IMR-90 (cell line): ENCODE results near the gene ATP10B. TPM values are rescaled to one million over a fixed set of nuclear protein-coding genes. Genes with fewer than 3 reads are reported as not detected.

ENCODE experiments used
- ATAC-seq: fragments of 200-7000 bp; cut with Tn5 transposase; 2 replicates; pipeline ENCODE4 v1.9.1; 2020; ENCODE audit warnings: low read depth, mild to moderate bottlenecking, moderate library complexity
- BruUV-seq: library from RNA; stranded (reverse); fragments of 400-500 nt; replicated peaks from 2 replicates; lab custom pipeline; 2021; lab: Mats Ljungman, UMichigan
- CTCF ChIA-PET: fragments of 300-600 bp; formaldehyde crosslinking; extraction: SDS; loops from one replicate; lab custom pipeline; 2021; ENCODE audit warnings: antibody characterized with exemption; lab: Yijun Ruan, JAX
- POLR2A ChIA-PET: fragments of 300-600 bp; sonication (Branson Sonifier 250); formaldehyde crosslinking; loops from one replicate; lab custom pipeline; 2022; ENCODE audit warnings: antibody characterized with exemption; ENCODE audit not compliant: unreplicated experiment; lab: Charles Lee
- DNase-seq: peaks from one replicate; pipeline ENCODE4 v3.0.0; 2013
- H2AFZ ChIP-seq: replicated peaks from 2 replicates; pipeline ENCODE3; 2013; ENCODE audit warnings: low read length, mild to moderate bottlenecking; ENCODE audit not compliant: poor library complexity
- H2AK5ac ChIP-seq: 2 replicates; pipeline ENCODE4 v1.6.1; 2013; ENCODE audit warnings: low read depth, low read length, inconsistent platforms
- H2AK9ac ChIP-seq: replicated peaks from 2 replicates; pipeline ENCODE3; 2013; ENCODE audit warnings: mild to moderate bottlenecking, low read depth, low read length, moderate library complexity; ENCODE audit not compliant: poor library complexity
- H2BK120ac ChIP-seq: 2 replicates; pipeline ENCODE4 v1.6.1; 2013; ENCODE audit warnings: low read depth, low read length, inconsistent platforms
- H2BK15ac ChIP-seq: 3 replicates; pipeline ENCODE4 v1.6.1; 2013; ENCODE audit warnings: low read depth, low read length, inconsistent platforms
- H2BK20ac ChIP-seq: 2 replicates; pipeline ENCODE4 v1.6.1; 2013; ENCODE audit warnings: low read depth, mild to moderate bottlenecking, inconsistent platforms, low read length, moderate library complexity
- H2BK5ac ChIP-seq: 2 replicates; pipeline ENCODE4 v1.6.1; 2013; ENCODE audit warnings: mild to moderate bottlenecking, low read depth, low read length, inconsistent platforms; ENCODE audit not compliant: poor library complexity, severe bottlenecking
- H3K14ac ChIP-seq: replicated peaks from 2 replicates; pipeline ENCODE4 v1.6.1; 2013; ENCODE audit warnings: low read depth, low read length, inconsistent platforms
- H3K18ac ChIP-seq: 2 replicates; pipeline ENCODE4 v1.6.1; 2013; ENCODE audit warnings: low read depth, low read length, control low read depth
- H3K23ac ChIP-seq: 2 replicates; pipeline ENCODE4 v1.6.1; 2013; ENCODE audit warnings: low read depth, low read length, inconsistent platforms
- H3K27ac ChIP-seq: 2 replicates; pipeline ENCODE4 v1.5.1; 2013; ENCODE audit warnings: mild to moderate bottlenecking, control low read depth, low read length; ENCODE audit not compliant: insufficient read depth
- H3K27me3 ChIP-seq: 2 replicates; pipeline ENCODE4 v1.6.1; 2013; ENCODE audit warnings: low read length; ENCODE audit not compliant: control insufficient read depth, insufficient read depth
- H3K36me3 ChIP-seq: 2 replicates; pipeline ENCODE4 v1.6.1; 2013; ENCODE audit warnings: low read length, mixed read lengths; ENCODE audit not compliant: control insufficient read depth, insufficient read depth
- H3K4ac ChIP-seq: 2 replicates; pipeline ENCODE4 v1.6.1; 2013; ENCODE audit warnings: low read depth, low read length, inconsistent platforms
- H3K4me1 ChIP-seq: 2 replicates; pipeline ENCODE4 v1.6.1; 2013; ENCODE audit warnings: low read length, mixed read lengths; ENCODE audit not compliant: control insufficient read depth, insufficient read depth
- H3K4me2 ChIP-seq: 2 replicates; pipeline ENCODE4 v1.6.1; 2013; ENCODE audit warnings: low read depth, mild to moderate bottlenecking, control low read depth, low read length, moderate library complexity
- H3K4me3 ChIP-seq: 2 replicates; pipeline ENCODE4 v1.5.1; 2013; ENCODE audit warnings: low read depth, mild to moderate bottlenecking, control low read depth, low read length, moderate library complexity; ENCODE audit not compliant: insufficient read depth
- H3K56ac ChIP-seq: 2 replicates; pipeline ENCODE4 v1.6.1; 2013; ENCODE audit warnings: low read length, inconsistent platforms; ENCODE audit not compliant: insufficient read depth; ENCODE audit errors: extremely low read depth
- H3K79me1 ChIP-seq, 2 experiments: 2 replicates each; pipeline ENCODE4 v1.6.1; 2013; ENCODE audit warnings: low read length in 2 of 2, inconsistent platforms in 1 of 2, low read depth in 1 of 2
- H3K9ac ChIP-seq: 2 replicates; pipeline ENCODE4 v1.6.1; 2013; ENCODE audit warnings: low read depth, low read length, control low read depth
- H3K9me1 ChIP-seq: 2 replicates; pipeline ENCODE4 v1.6.1; 2013; ENCODE audit warnings: low read length, inconsistent platforms; ENCODE audit not compliant: insufficient read depth
- H3K9me3 ChIP-seq: 2 replicates; pipeline ENCODE4 v1.6.1; 2013; ENCODE audit warnings: low read length; ENCODE audit not compliant: control insufficient read depth, insufficient read depth
- H4K20me1 ChIP-seq: 2 replicates; pipeline ENCODE4 v1.6.1; 2013; ENCODE audit warnings: low read length, inconsistent platforms; ENCODE audit not compliant: insufficient read depth
- H4K5ac ChIP-seq: 2 replicates; pipeline ENCODE4 v1.6.1; 2013; ENCODE audit warnings: mild to moderate bottlenecking, low read depth, low read length, control low read depth
- H4K8ac ChIP-seq, 2 experiments: 2 replicates each; pipeline ENCODE4 v1.6.1; 2013; ENCODE audit warnings: low read depth in 2 of 2, low read length in 2 of 2, control low read depth in 1 of 2, inconsistent platforms in 1 of 2
- H4K91ac ChIP-seq: 2 replicates; pipeline ENCODE4 v1.6.1; 2013; ENCODE audit warnings: low read depth, low read length, inconsistent platforms; ENCODE audit not compliant: insufficient read depth
- BHLHE40 ChIP-seq: fragments of 150-350 bp; IDR thresholded peaks from 2 replicates; pipeline ENCODE4 v1.6.1; 2016; ENCODE audit warnings: mild to moderate bottlenecking, low read depth, low read length
- NFE2L2 ChIP-seq: fragments of 150-350 bp; IDR thresholded peaks from 2 replicates; pipeline ENCODE4 v1.6.1; 2016; ENCODE audit warnings: low read depth, mild to moderate bottlenecking, low read length
- RFX5 ChIP-seq: IDR thresholded peaks from 2 replicates; pipeline ENCODE4 v1.8.0; 2012; ENCODE audit warnings: low read depth, mild to moderate bottlenecking, low read length, moderate library complexity
- WGBS, 2 experiments: methylation state at CpG; one replicate each; pipeline versions ENCODE4 v1.1.5 to v1.1.7; 2013; ENCODE audit warnings: missing lambda C conversion rate in 2 of 2; ENCODE audit not compliant: insufficient read length in 1 of 2; ENCODE audit errors: extremely low coverage in 2 of 2; 5-methylcytosine and 5-hydroxymethylcytosine counted together
- dilution Hi-C: fragments of 300-500 bp; cut with HindIII; formaldehyde crosslinking; loops from one replicate; pipeline ENCODE4 v1.14.3; 2018; ENCODE audit warnings: low sequenced_read_pairs; ENCODE audit not compliant: unreplicated experiment
- in situ Hi-C: fragments of 300-500 bp; cut with MboI; formaldehyde crosslinking; loops from 3 replicates; pipeline ENCODE4 v1.14.3; 2019; ENCODE audit warnings: low sequenced_read_pairs, inconsistent platforms, mixed read lengths
- intact Hi-C: fragments of 100-400 bp; cut with micrococcal nuclease; formaldehyde crosslinking; loops from 2 replicates; pipeline ENCODE4 v1.10.0; 2022
- polyA plus RNA-seq, 3 experiments: library from polyadenylated mRNA; depleted of rRNA; stranded (reverse); fragments of >200 nt; gene quantifications; 2 replicates each; pipeline ENCODE4 v1.2.3, GENCODE V29; 2012; ENCODE audit warnings: low replicate concordance in 1 of 3
- total RNA-seq: library from RNA; depleted of rRNA; stranded (reverse); fragments of >200 nt; gene quantifications from 2 replicates; pipeline ENCODE4 v1.2.3, GENCODE V29; 2012
- TF ChIP-seq, protein P1 (sequence below): fragments of 150-350 bp; IDR thresholded peaks from 2 replicates; pipeline ENCODE4 v1.6.1; 2017; ENCODE audit warnings: mild to moderate bottlenecking, antibody characterized with exemption, low read length, low read depth
- TF ChIP-seq, protein P2 (sequence below): fragments of 150-350 bp; IDR thresholded peaks from 2 replicates; pipeline ENCODE4 v1.6.1; 2016; ENCODE audit warnings: low read depth, mild to moderate bottlenecking, low read length, moderate library complexity, borderline replicate concordance

Gene ATP10B
- total and polyA plus RNA-seq, 2 of the 4 experiments (the other 2 are of a cell fraction): not detected

DNA sequence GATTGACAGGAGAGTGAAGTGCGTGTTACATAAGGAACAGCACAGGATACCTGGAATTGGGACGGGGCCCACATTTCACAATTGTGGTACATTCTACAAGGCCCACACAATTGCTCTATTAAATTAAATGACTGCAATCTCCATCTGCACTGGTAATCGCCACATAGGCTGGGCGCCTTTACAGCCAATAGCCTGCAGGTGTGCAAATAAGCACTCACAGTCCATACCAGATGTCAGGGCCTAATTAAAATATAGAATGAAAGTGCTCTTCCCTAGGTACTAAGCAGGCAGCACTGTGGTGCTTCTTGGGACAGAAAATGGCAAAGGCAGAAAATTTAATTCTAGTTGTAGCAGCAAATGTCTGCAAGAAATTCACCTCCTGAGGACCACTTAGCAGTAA, 82.7 kb downstream of the ATP10B start:
- intact Hi-C loops: no loop called here
- no peak overlapping the region for H2AFZ ChIP-seq
- no peak overlapping the region for H2BK5ac ChIP-seq
- H2BK20ac ChIP-seq: no peak overlapping the region
- H3K4me2 ChIP-seq: no peak overlapping the region
- no peak overlapping the region for H4K8ac ChIP-seq
- no peak overlapping the region for H3K23ac ChIP-seq
- ATAC-seq: no peak
- H3K27me3 ChIP-seq: no peaks in the 10 kb centered on the region
- no peak overlapping the region for H3K56ac ChIP-seq
- H2BK120ac ChIP-seq: no peak overlapping the region
- H3K27ac ChIP-seq: no peak overlapping the region
- in situ Hi-C loops: no loop called here
- H2AK5ac ChIP-seq: no peak overlapping the region
- H4K20me1 ChIP-seq: no peaks in the 10 kb centered on the region
- H3K36me3 ChIP-seq: no peaks in the 10 kb centered on the region
- WGBS, 2 experiments: no CpG with 5 or more reads among the region's 4 CpGs
- H4K91ac ChIP-seq: no peak overlapping the region
- ChIA-PET CTCF (no interaction called here), POLR2A (no interaction called here)
- no peak overlapping the region for H3K18ac ChIP-seq
- no peak overlapping the region for H3K14ac ChIP-seq
- no peak overlapping the region for H2AK9ac ChIP-seq
- no peaks in the 10 kb centered on the region for H3K79me1 ChIP-seq
- H3K9me1 ChIP-seq: no peaks in the 10 kb centered on the region
- DNase-seq: no peak
- H2BK15ac ChIP-seq: no peak overlapping the region
- BruUV-seq: no TSS peak
- H3K4me1 ChIP-seq: no peaks in the 10 kb centered on the region
- no peak overlapping the region for H3K9ac ChIP-seq
- H3K9me3 ChIP-seq: peaks cover 11% of the 10 kb centered on the region
- no peak overlapping the region for H3K4me3 ChIP-seq
- H3K4ac ChIP-seq: no peak overlapping the region
- TF ChIP-seq NFE2L2 (no peak), BHLHE40 (no peak), RFX5 (no peak)
- TF ChIP-seq, protein P1, sequence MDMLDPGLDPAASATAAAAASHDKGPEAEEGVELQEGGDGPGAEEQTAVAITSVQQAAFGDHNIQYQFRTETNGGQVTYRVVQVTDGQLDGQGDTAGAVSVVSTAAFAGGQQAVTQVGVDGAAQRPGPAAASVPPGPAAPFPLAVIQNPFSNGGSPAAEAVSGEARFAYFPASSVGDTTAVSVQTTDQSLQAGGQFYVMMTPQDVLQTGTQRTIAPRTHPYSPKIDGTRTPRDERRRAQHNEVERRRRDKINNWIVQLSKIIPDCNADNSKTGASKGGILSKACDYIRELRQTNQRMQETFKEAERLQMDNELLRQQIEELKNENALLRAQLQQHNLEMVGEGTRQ: no peak
- TF ChIP-seq, protein P2, sequence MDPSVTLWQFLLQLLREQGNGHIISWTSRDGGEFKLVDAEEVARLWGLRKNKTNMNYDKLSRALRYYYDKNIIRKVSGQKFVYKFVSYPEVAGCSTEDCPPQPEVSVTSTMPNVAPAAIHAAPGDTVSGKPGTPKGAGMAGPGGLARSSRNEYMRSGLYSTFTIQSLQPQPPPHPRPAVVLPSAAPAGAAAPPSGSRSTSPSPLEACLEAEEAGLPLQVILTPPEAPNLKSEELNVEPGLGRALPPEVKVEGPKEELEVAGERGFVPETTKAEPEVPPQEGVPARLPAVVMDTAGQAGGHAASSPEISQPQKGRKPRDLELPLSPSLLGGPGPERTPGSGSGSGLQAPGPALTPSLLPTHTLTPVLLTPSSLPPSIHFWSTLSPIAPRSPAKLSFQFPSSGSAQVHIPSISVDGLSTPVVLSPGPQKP: no peak
- dilution Hi-C loops: no loop called here
- H4K5ac ChIP-seq: no peak overlapping the region
